Activated CD8-positive, alpha-beta T cell treated with anti-CD3 and anti-CD28 coated beads, Interleukin-2, amount 10 ng/mL, durations not matched to agents 7 days and 5 days (primary cell): ENCODE results near the gene TUSC2. TPM values are rescaled to one million over a fixed set of nuclear protein-coding genes. Genes with fewer than 3 reads are reported as not detected.
A peak's percentile ranks its signal among the peaks of the same experiment; 100 is the strongest.

ENCODE experiments used
- ATAC-seq: fragments of 150-1000 bp; cut with Tn5 transposase; one replicate; pipeline ENCODE4 v1.10.0; 2021; ENCODE audit warnings: moderate library complexity
- CTCF ChIA-PET: fragments of 350-600 bp; sonication (Branson Sonifier 250); formaldehyde crosslinking; loops from one replicate; lab custom pipeline; 2021; ENCODE audit warnings: antibody characterized with exemption; lab: Charles Lee
- POLR2A ChIA-PET: fragments of 350-600 bp; sonication (Branson Sonifier 250); formaldehyde crosslinking; loops from one replicate; lab custom pipeline; 2021; ENCODE audit warnings: antibody characterized with exemption; lab: Charles Lee
- DNase-seq: peaks from one replicate; pipeline ENCODE4 v3.0.0-alpha.2; 2020
- H3K27ac Mint-ChIP-seq: one replicate; pipeline ENCODE4 v1.8.0; 2021; ENCODE audit warnings: mild to moderate bottlenecking, mixed read lengths
- H3K27me3 Mint-ChIP-seq: one replicate; pipeline ENCODE4 v1.8.0; 2021; ENCODE audit warnings: low read depth, mixed read lengths
- H3K36me3 Mint-ChIP-seq: one replicate; pipeline ENCODE4 v1.8.0; 2021; ENCODE audit warnings: low read depth, mixed read lengths
- H3K4me1 Mint-ChIP-seq: one replicate; pipeline ENCODE4 v1.8.0; 2021; ENCODE audit warnings: low read depth, mixed read lengths
- H3K4me3 Mint-ChIP-seq: one replicate; pipeline ENCODE4 v1.8.0; 2021; ENCODE audit warnings: mild to moderate bottlenecking, mixed read lengths
- H3K9me3 Mint-ChIP-seq: one replicate; pipeline ENCODE4 v1.8.0; 2022; ENCODE audit warnings: mixed read lengths; ENCODE audit not compliant: insufficient read depth
- total RNA-seq, 2 experiments: library from RNA; stranded (reverse); gene quantifications; one replicate each; pipeline ENCODE4 v1.2.3, GENCODE V29; 2021

The TUSC2 gene
- total RNA-seq, 2 experiments from 2014 or later, result 18.5 to 20.8 TPM

DNA sequence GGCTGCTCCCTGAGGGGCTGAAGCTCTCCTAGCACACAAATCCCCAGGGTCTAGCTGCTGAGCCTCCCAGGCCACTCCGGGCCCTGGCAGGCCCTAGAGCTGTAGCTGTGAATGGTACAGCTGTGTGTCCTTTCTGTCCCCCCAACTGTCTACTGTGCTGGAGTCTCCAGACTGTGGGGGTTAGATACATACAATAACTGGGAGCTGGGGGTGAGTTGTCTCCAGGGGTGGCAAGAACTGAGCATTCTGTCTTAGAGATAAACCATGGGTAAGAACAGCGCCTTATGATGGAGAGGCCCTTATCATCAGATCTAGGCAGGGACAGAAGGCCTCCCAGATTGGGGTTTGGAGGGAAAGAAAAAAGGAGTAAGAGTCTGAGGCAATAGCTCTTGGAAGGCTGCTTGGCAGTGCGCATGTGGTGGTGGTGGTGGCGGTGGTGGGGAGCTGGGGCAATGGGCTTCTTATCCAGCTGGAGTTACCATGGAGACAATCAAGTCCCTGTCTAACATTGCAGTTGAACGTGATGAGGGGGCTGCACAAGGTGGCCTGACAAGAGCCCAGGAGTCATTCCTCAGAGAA lies 26.3 kb upstream of the TUSC2 start:
- peaks cover 50% of the 10 kb centered on the region for H3K36me3 Mint-ChIP-seq
- CTCF ChIA-PET, result interaction anchor here (1.1 to 1.6 kb wide), 2 partner anchors 16 to 18 kb away, joined by 3 to 6 read pairs; no protein-coding TSS in a partner anchor
- POLR2A ChIA-PET, result interaction anchor here (0.8 to 3.5 kb wide), 6 partner anchors 8 to 55 kb away, joined by 3 to 21 read pairs (median 4); partner anchors contain the start of genes HYAL3, NAA80 and RASSF1
- no peak overlapping the region for H3K27ac Mint-ChIP-seq
- peaks cover 64% of the 10 kb centered on the region for H3K4me1 Mint-ChIP-seq
- H3K9me3 Mint-ChIP-seq, result no peaks in the 10 kb centered on the region
- ATAC-seq (no peak), DNase-seq (no peak)
- H3K27me3 Mint-ChIP-seq, result no peaks in the 10 kb centered on the region
- no peak overlapping the region for H3K4me3 Mint-ChIP-seq

DNA sequence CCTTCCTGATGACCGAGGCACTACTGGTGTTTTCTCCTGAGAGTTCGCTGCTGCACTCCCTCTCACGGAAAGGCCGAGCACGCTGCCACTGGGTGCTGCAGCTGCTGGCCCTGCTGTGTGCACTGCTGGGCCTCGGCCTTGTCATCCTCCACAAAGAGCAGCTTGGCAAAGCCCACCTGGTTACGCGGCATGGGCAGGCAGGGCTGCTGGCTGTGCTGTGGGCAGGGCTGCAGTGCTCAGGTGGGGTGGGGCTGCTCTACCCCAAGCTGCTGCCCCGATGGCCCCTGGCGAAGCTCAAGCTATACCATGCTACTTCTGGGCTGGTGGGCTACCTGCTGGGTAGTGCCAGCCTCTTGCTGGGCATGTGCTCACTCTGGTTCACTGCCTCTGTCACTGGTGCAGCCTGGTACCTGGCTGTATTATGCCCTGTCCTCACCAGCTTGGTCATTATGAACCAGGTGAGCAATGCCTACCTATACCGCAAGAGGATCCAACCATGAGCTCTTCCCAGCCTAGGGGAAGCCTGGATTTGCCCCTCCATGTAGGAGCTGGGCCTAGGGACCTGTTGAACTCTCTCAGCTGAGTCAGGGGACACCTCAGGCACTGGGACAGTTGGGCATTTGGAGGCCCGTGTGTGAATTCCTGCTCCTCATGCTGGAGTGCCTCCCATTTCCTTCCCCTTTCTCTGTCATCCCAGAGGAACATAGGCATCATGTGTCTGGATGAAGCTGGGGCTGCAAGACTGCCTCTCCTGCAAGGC lies 25.4 kb upstream of the TUSC2 start:
- peaks cover 70% of the 10 kb centered on the region for H3K4me1 Mint-ChIP-seq
- ChIA-PET CTCF (interaction anchor here (0.9 to 1.6 kb wide), 7 partner anchors 8 to 248 kb away, joined by 3 to 9 read pairs (median 4); partner anchors contain the start of genes HYAL3 and NAA80), POLR2A (interaction anchor here (0.8 to 3.5 kb wide), 7 partner anchors 8 to 78 kb away, joined by 3 to 21 read pairs (median 4); partner anchors contain the start of genes HYAL3, NAA80 and RASSF1)
- H3K27me3 Mint-ChIP-seq, result no peaks in the 10 kb centered on the region
- no peak overlapping the region for H3K27ac Mint-ChIP-seq
- H3K36me3 Mint-ChIP-seq, result peaks cover 57% of the 10 kb centered on the region
- no peaks in the 10 kb centered on the region for H3K9me3 Mint-ChIP-seq
- ATAC-seq (no peak), DNase-seq (no peak)
- no peak overlapping the region for H3K4me3 Mint-ChIP-seq

DNA sequence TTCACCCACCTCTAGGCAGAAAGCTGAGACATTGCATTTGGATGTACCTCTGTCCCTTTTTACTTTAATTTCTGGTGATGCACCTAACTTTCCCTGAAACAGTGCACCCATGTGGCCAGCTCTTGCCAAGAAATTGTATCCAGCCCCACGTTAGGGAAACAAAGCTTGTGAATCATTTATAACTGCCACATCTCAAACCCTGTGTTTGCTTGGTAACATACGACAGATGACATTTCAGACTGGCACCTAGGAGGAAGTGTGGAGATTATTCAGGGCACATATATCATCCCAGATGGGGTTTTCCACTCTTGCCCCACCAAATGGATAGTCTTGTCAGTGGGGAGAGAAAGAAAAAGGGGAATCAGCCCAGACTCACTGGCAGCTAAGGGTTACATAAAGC lies 24.8 kb upstream of the TUSC2 start:
- H3K9me3 Mint-ChIP-seq, result no peaks in the 10 kb centered on the region
- peaks cover 59% of the 10 kb centered on the region for H3K36me3 Mint-ChIP-seq
- ChIA-PET CTCF (interaction anchor here (0.9 to 1.6 kb wide), 7 partner anchors 9 to 249 kb away, joined by 3 to 9 read pairs (median 4); partner anchors contain the start of genes HYAL3 and NAA80), POLR2A (interaction anchor here (0.7 to 3.5 kb wide), 6 partner anchors 9 to 79 kb away, joined by 3 to 21 read pairs (median 4); partner anchors contain the start of gene RASSF1)
- H3K4me3 Mint-ChIP-seq, result no peak overlapping the region
- peaks cover 70% of the 10 kb centered on the region for H3K4me1 Mint-ChIP-seq
- no peak for DNase-seq
- no peak overlapping the region for H3K27ac Mint-ChIP-seq
- H3K27me3 Mint-ChIP-seq, result no peaks in the 10 kb centered on the region
- no peak for ATAC-seq

DNA sequence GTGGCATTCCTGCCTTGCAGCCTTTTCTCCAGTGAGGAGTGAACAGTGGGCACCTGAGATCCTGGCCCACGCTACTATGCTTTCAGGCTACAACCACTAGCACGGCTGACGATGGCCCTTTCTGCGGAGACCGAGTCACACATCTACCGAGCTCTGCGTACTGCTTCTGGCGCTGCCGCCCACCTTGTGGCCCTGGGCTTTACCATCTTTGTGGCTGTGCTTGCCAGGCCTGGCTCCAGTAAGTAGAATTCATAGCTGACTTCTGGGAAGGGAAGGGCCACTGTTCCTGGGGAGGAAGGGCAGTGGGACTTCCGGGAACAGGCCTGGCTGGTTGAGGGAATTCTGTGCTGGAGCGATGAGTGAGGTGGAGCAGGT lies 23.3 kb upstream of the TUSC2 start:
- no peaks in the 10 kb centered on the region for H3K9me3 Mint-ChIP-seq
- no peaks in the 10 kb centered on the region for H3K27me3 Mint-ChIP-seq
- H3K36me3 Mint-ChIP-seq, result peaks cover 59% of the 10 kb centered on the region
- CTCF ChIA-PET, result interaction anchor here (1.1 to 3.2 kb wide), 5 partner anchors 10 to 262 kb away, joined by 3 to 21 read pairs (median 4); no protein-coding TSS in a partner anchor
- peak overlapping the region; percentile 99 for H3K27ac Mint-ChIP-seq
- H3K4me1 Mint-ChIP-seq, result peaks cover 67% of the 10 kb centered on the region
- POLR2A ChIA-PET, result interaction anchor here (0.9 to 3.2 kb wide), 7 partner anchors 10 to 266 kb away, joined by 3 to 35 read pairs (median 6); partner anchors contain the start of genes CISH, HYAL3, MAPKAPK3 and NAA80
- ATAC-seq (no peak), DNase-seq (no peak)
- peak overlapping the region; percentile 96 for H3K4me3 Mint-ChIP-seq

- DNase-seq (peak; percentile 99), ATAC-seq (peak; percentile 92)
- POLR2A ChIA-PET, result interaction anchor here (0.7 to 3.2 kb wide), 11 partner anchors 9 to 537 kb away, joined by 3 to 35 read pairs (median 5); partner anchors contain the start of genes CISH, HYAL3, MAPKAPK3 and NAA80
- peak within 1 kb of the TSS; percentile 96 for H3K4me3 Mint-ChIP-seq
- no peaks in the 10 kb centered on the region for H3K27me3 Mint-ChIP-seq
- CTCF ChIA-PET, result interaction anchor here (1.0 to 5.9 kb wide), 13 partner anchors 9 to 263 kb away, joined by 3 to 31 read pairs (median 5); partner anchors contain the start of genes GNAI2, RASSF1 and TMEM115
- H3K27ac Mint-ChIP-seq, result peak within 1 kb of the TSS; percentile 99
- peaks cover 59% of the 10 kb centered on the region for H3K36me3 Mint-ChIP-seq
- H3K9me3 Mint-ChIP-seq, result no peaks in the 10 kb centered on the region
- H3K4me1 Mint-ChIP-seq, result peaks cover 68% of the 10 kb centered on the region
Observed at GRCh38 chr3:50350527-50351322, 22.7 kb upstream of the TUSC2 start, which contains the start of the genes CYB561D2 and NPRL2. CYB561D2 (plus strand) TSS chr3:50350862; CDS start chr3:50351434, 572 bp downstream. NPRL2 (minus strand) TSS chr3:50350775; CDS start chr3:50350652, 123 bp downstream.

DNA sequence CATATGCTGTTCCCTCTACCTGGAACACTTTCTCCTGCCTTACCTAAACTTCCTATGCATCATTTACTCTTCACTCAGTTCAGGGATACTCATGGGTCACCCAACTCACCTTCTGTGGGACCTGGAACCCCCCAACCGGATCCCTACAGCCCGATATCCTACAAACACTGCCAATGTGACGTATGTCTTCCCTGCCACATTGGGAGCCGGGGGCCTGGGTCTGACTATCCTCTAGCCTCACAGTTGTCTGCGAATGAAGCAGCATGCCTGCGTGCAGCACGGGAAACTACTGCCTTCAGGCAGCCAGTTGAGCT lies 22.1 kb upstream of the TUSC2 start:
- H3K36me3 Mint-ChIP-seq, result peaks cover 56% of the 10 kb centered on the region
- peak overlapping the region; percentile 99 for H3K27ac Mint-ChIP-seq
- ChIA-PET CTCF (interaction anchor here (1.0 to 5.9 kb wide), 13 partner anchors 8 to 263 kb away, joined by 3 to 31 read pairs (median 5); partner anchors contain the start of genes GNAI2, RASSF1 and TMEM115), POLR2A (interaction anchor here (0.7 to 3.2 kb wide), 10 partner anchors 9 to 537 kb away, joined by 3 to 35 read pairs (median 6); partner anchors contain the start of genes CISH, HYAL3, MAPKAPK3 and NAA80)
- no peaks in the 10 kb centered on the region for H3K27me3 Mint-ChIP-seq
- no peaks in the 10 kb centered on the region for H3K9me3 Mint-ChIP-seq
- ATAC-seq, result no peak
- H3K4me1 Mint-ChIP-seq, result peaks cover 68% of the 10 kb centered on the region
- H3K4me3 Mint-ChIP-seq, result peak overlapping the region; percentile 96
- DNase-seq, result no peak

DNA sequence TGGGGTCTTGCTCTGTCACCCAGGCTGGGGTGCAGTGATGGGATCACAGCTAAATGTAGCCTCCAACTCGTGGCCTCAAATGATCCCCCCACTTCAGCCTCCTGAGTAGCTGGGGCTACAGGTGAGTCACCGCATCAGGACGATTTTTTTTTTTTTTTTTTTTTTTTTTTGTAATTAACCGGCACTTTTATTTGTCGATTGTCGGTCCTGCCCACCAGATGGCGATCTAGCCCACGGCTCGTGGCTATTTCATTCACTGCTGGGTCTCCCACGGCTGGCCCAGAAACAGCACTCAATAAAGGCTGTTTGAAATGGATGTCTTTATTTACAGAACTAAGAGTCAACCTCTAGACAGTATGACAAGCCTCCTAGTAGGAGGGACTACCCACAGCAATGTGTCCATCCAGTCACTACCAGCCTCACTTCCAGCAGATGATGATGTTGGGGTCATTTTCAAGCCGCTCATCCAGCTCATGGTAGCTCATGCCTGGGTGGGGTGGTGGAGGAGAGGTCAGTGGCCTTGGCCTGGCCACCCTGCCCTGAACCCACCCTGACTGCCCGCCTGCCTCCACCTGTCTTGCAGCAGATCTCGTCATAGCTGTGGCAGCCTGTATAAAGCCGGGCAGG lies 19.3 kb upstream of the TUSC2 start:
- DNase-seq (peak; percentile 87), ATAC-seq (peak; percentile 5)
- ChIA-PET POLR2A (interaction anchor here (0.9 to 4.3 kb wide), 3 partner anchors 10 to 224 kb away, joined by 3 to 25 read pairs (median 3); no protein-coding TSS in a partner anchor), CTCF (interaction anchor here (0.6 to 5.9 kb wide), 9 partner anchors 8 to 254 kb away, joined by 3 to 31 read pairs (median 5); no protein-coding TSS in a partner anchor)
- Mint-ChIP-seq H3K9me3 (no peaks in the 10 kb centered on the region), H3K4me3 (peak overlapping the region; percentile 15), H3K27me3 (no peaks in the 10 kb centered on the region), H3K4me1 (peaks cover 85% of the 10 kb centered on the region), H3K36me3 (peaks cover 46% of the 10 kb centered on the region), H3K27ac (peak overlapping the region; percentile 77)

DNA sequence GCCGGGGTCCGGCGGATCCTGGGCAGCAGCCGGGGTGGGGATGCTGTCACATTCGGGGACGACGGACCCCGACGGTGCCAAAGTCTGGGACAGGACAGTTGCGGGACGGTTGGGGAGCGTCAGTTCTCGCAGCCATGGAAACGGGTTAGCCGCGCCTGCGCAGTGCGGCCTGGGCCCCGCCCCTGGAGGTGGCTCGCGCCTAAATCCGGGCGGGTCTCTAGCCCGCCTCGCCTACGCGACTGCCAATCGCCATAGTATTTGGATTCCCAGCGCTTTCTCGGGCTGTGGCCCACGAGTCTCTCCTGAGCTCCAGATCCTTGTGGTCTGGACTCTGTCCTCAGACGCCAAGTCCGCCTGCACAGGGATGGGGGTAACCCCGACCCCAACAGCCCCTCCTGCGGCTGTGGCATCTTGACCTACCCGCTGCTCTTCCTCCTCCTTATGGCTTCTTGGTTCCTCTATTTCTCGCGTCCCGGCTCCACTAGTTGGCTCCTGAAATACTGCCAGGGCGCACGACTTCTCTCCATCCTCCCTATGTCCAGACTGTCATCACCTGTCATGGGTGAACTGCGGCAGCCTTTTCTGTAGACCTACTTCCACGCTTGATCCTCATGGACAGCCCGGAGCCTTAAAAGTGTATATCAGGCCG lies 17.7 kb upstream of the TUSC2 start, which contains the start of gene ZMYND10:
TSS of gene ZMYND10 (minus strand) at position 147 of the 649 bp plus-strand sequence. CDS start 153 bp downstream, outside the sequence.
- H3K4me1 Mint-ChIP-seq, result peaks cover 89% of the 10 kb centered on the region
- ATAC-seq (peak; percentile 16), DNase-seq (peak; percentile 85)
- H3K27me3 Mint-ChIP-seq, result no peaks in the 10 kb centered on the region
- no peaks in the 10 kb centered on the region for H3K9me3 Mint-ChIP-seq
- peaks cover 39% of the 10 kb centered on the region for H3K36me3 Mint-ChIP-seq
- H3K4me3 Mint-ChIP-seq, result peak within 1 kb of the TSS; percentile 60
- CTCF ChIA-PET, result interaction anchor here (1.3 to 5.9 kb wide), 5 partner anchors 9 to 266 kb away, joined by 3 to 31 read pairs (median 4); partner anchors contain the start of gene CISH
- POLR2A ChIA-PET, result interaction anchor here (1.0 to 4.3 kb wide), 2 partner anchors 8 to 11 kb away, joined by 3 to 25 read pairs; no protein-coding TSS in a partner anchor
- H3K27ac Mint-ChIP-seq, result peak within 1 kb of the TSS; percentile 62

DNA sequence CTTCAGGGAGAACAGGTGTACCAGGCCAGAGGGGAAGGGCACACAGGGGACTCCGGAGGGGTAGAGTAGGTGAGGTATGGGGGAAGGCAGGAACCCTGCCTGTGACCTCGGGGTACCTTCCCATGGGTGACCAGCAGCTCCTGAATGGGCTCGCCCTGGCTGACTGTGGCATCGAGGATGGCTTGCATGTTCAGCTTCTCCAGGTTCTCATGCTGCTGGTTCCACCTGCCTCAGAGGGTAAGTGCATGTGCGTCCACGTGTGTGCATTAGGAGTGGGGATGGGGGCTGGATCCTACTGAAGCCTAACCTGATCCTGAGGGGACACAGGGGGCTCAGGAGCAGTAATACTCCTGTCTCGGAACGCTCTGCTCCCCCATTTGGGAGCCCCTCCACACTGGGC lies 17.0 kb upstream of the TUSC2 start:
- no peak overlapping the region for H3K27ac Mint-ChIP-seq
- CTCF ChIA-PET, result interaction anchor here (1.0 to 5.9 kb wide), 6 partner anchors 9 to 267 kb away, joined by 3 to 31 read pairs (median 4); partner anchors contain the start of gene CISH
- H3K36me3 Mint-ChIP-seq, result peaks cover 37% of the 10 kb centered on the region
- DNase-seq, result no peak
- no peaks in the 10 kb centered on the region for H3K27me3 Mint-ChIP-seq
- H3K4me1 Mint-ChIP-seq, result peaks cover 84% of the 10 kb centered on the region
- peak overlapping the region; percentile 8 for H3K4me3 Mint-ChIP-seq
- no peaks in the 10 kb centered on the region for H3K9me3 Mint-ChIP-seq
- POLR2A ChIA-PET, result interaction anchor here (1.0 to 4.3 kb wide), 2 partner anchors 7 to 12 kb away, joined by 3 to 25 read pairs; no protein-coding TSS in a partner anchor
- no peak for ATAC-seq
